K562 (cell line): ENCODE results near the gene CNNM3. TPM values are rescaled to one million over a fixed set of nuclear protein-coding genes. Genes with fewer than 3 reads are reported as not detected.

Source experiments
- ATAC-seq: fragments of 200-7000 bp; cut with Tn5 transposase; 3 replicates; pipeline ENCODE4 v1.9.1; 2020; ENCODE audit warnings: moderate library complexity
- BruUV-seq: library from RNA; stranded (reverse); fragments of 400-500 nt; replicated peaks from 2 replicates; lab custom pipeline; 2021; lab: Mats Ljungman, UMichigan
- CTCF ChIA-PET: fragments of 300-600 bp; formaldehyde crosslinking; extraction: SDS; loops from one replicate; lab custom pipeline; 2021; ENCODE audit warnings: low intra/inter-chr PET ratio; lab: Yijun Ruan, JAX
- POLR2A ChIA-PET: fragments of 300-600, 350-650 bp; sonication (Branson Sonifier 250); formaldehyde crosslinking; extraction: SDS; loops from one replicate; lab custom pipeline; 2021; ENCODE audit warnings: antibody characterized with exemption, inconsistent platforms; lab: Yijun Ruan, JAX
- DNase-seq, 4 experiments: peaks; one replicate each; pipeline versions ENCODE4 v3.0.0 to v3.0.0-alpha.2; 2011 to 2018; ENCODE audit warnings: low spot score in 3 of 4, mixed read lengths in 3 of 4; ENCODE audit errors: extremely low read depth in 1 of 4
- FAIRE-seq: peaks from 2 replicates; lab custom pipeline; 2011; peaks lifted over from hg19 to GRCh38; lab: Jason Lieb, UNC
- H2AFZ ChIP-seq: 2 replicates; pipeline ENCODE4 v1.6.0; 2011; ENCODE audit warnings: low read depth, low read length, control low read depth, inconsistent platforms
- H3K27ac ChIP-seq: fragments of 200-600 bp; 3 replicates; pipeline ENCODE4 v1.8.0; 2011; ENCODE audit warnings: low read depth, mild to moderate bottlenecking, control low read depth, inconsistent platforms, low read length, moderate library complexity, mixed read lengths; ENCODE audit errors: extremely low read depth
- H3K27me3 ChIP-seq, 2 experiments: fragments of 300-600 bp in 1 of 2; 2 replicates in 1 of 2; 3 replicates in 1 of 2; pipeline versions ENCODE4 v1.6.0 to v1.8.0; 2011; ENCODE audit warnings: inconsistent platforms in 2 of 2, low read length in 2 of 2, mild to moderate bottlenecking in 1 of 2, mixed read lengths in 1 of 2, moderate library complexity in 1 of 2; ENCODE audit not compliant: control insufficient read depth in 2 of 2, insufficient read depth in 2 of 2
- H3K36me3 ChIP-seq: fragments of 300-600 bp; 3 replicates; pipeline ENCODE4 v1.8.0; 2011; ENCODE audit warnings: mild to moderate bottlenecking, low read length, inconsistent platforms; ENCODE audit not compliant: control insufficient read depth, insufficient read depth
- H3K4me1 ChIP-seq, 2 experiments: fragments of 200-600 bp in 1 of 2; replicated peaks in 1 of 2; 2 replicates in 1 of 2; 3 replicates in 1 of 2; pipeline versions ENCODE4 v1.5.1 to v1.8.0; 2011; ENCODE audit warnings: inconsistent platforms in 2 of 2, low read length in 2 of 2, mild to moderate bottlenecking in 1 of 2, mixed read lengths in 1 of 2, moderate library complexity in 1 of 2; ENCODE audit not compliant: control insufficient read depth in 2 of 2, insufficient read depth in 2 of 2
- H3K4me2 ChIP-seq: 2 replicates; pipeline ENCODE4 v1.6.1; 2011; ENCODE audit warnings: low read length, control low read depth, inconsistent platforms, mixed read lengths; ENCODE audit not compliant: insufficient read depth
- H3K4me3 ChIP-seq: fragments of 200-600 bp; sonication (generic), shearing (Covaris generic); 2 replicates; pipeline ENCODE4 v1.5.1; 2016; ENCODE audit warnings: control low read depth, inconsistent platforms
- H3K79me2 ChIP-seq: fragments of 200-600 bp; 3 replicates; pipeline ENCODE4 v1.8.0; 2011; ENCODE audit warnings: low read length, inconsistent platforms; ENCODE audit not compliant: control insufficient read depth, insufficient read depth
- H3K9ac ChIP-seq, 2 experiments: 2 replicates each; pipeline versions ENCODE4 v1.6.0 to v1.6.1; 2011; ENCODE audit warnings: low read depth in 2 of 2, low read length in 2 of 2, control low read depth in 1 of 2, inconsistent platforms in 1 of 2, mild to moderate bottlenecking in 1 of 2, mixed read lengths in 1 of 2; ENCODE audit not compliant: insufficient read depth in 1 of 2
- H3K9me1 ChIP-seq: one replicate; pipeline ENCODE4 v1.6.0; 2011; ENCODE audit warnings: inconsistent platforms, mild to moderate bottlenecking, low read length, moderate library complexity; ENCODE audit not compliant: control insufficient read depth, insufficient read depth
- H3K9me3 ChIP-seq: replicated peaks from 2 replicates; pipeline ENCODE4 v1.5.1; 2011; ENCODE audit warnings: low read depth, low read length, inconsistent platforms; ENCODE audit not compliant: control insufficient read depth, insufficient read depth
- H4K20me1 ChIP-seq: replicated peaks from 2 replicates; pipeline ENCODE4 v1.6.1; 2011; ENCODE audit warnings: low read length, inconsistent platforms, mixed read lengths; ENCODE audit not compliant: control insufficient read depth, insufficient read depth
- CBX8 ChIP-seq: fragments of 200-600 bp; sonication (generic); IDR thresholded peaks from 2 replicates; pipeline ENCODE4 v1.6.1; 2012; ENCODE audit warnings: borderline replicate concordance, mixed run types, low read depth, mild to moderate bottlenecking, moderate library complexity, mixed read lengths, low read length, control low read depth, inconsistent platforms; ENCODE audit not compliant: poor library complexity, severe bottlenecking; ENCODE audit errors: extremely low read depth
- CTBP1 ChIP-seq: fragments of 450-650 bp; IDR thresholded peaks from 2 replicates; pipeline ENCODE4 v1.6.1; 2016; ENCODE audit warnings: borderline replicate concordance
- HMGN3 ChIP-seq: IDR thresholded peaks from 2 replicates; pipeline ENCODE4 v1.6.1; 2011; ENCODE audit warnings: borderline replicate concordance, low read depth, mild to moderate bottlenecking, mixed read lengths, low read length; ENCODE audit not compliant: insufficient read length; ENCODE audit errors: extremely low read depth
- KAT7 ChIP-seq: sonication (generic); formaldehyde crosslinking; IDR thresholded peaks from 2 replicates; pipeline ENCODE4 v1.8.0; 2022; ENCODE audit warnings: missing genetic modification reagents, mild to moderate bottlenecking, borderline replicate concordance
- POLR2A ChIP-seq: fragments of 450-650 bp; conservative IDR thresholded peaks from 2 replicates; pipeline ENCODE4 v1.6.1; 2016
- POLR2G ChIP-seq: fragments of 200-400 bp; formaldehyde crosslinking; IDR thresholded peaks from 2 replicates; pipeline ENCODE4 v1.6.1; 2017; ENCODE audit warnings: low read depth, mild to moderate bottlenecking, antibody characterized with exemption, low read length, moderate library complexity
- PRMT5 ChIP-seq: sonication (generic); formaldehyde crosslinking; IDR thresholded peaks from 2 replicates; pipeline ENCODE4 v1.5.0; 2020; ENCODE audit warnings: missing genetic modification reagents
- SREBF2 ChIP-seq: sonication (generic); formaldehyde crosslinking; IDR thresholded peaks from 2 replicates; pipeline ENCODE4 v1.4.0; 2020; ENCODE audit warnings: mild to moderate bottlenecking, missing genetic modification reagents
- ZBTB9 ChIP-seq: fragments of 450-650 bp; formaldehyde crosslinking; IDR thresholded peaks from 2 replicates; pipeline ENCODE4 v1.4.0; 2020; ENCODE audit warnings: mild to moderate bottlenecking, moderate library complexity
- ZNF124 ChIP-seq: sonication (generic); formaldehyde crosslinking; IDR thresholded peaks from 2 replicates; pipeline ENCODE4 v1.8.1; 2022; ENCODE audit warnings: missing genetic modification reagents
- ZNF224 ChIP-seq: sonication (generic); formaldehyde crosslinking; IDR thresholded peaks from 2 replicates; pipeline ENCODE4 v1.8.0; 2022; ENCODE audit warnings: mild to moderate bottlenecking, missing genetic modification reagents
- ZNF407 ChIP-seq: fragments of 450-650 bp; IDR thresholded peaks from 2 replicates; pipeline ENCODE4 v1.6.1; 2016; ENCODE audit warnings: low read depth
- WGBS: fragments of 100-300 bp; shearing (Covaris generic); methylation state at CpG from one replicate; pipeline ENCODE4 v1.1.6; 2016; ENCODE audit warnings: low coverage, mixed read lengths; ENCODE audit not compliant: insufficient coverage; ENCODE audit errors: missing lambda C conversion rate; 5-methylcytosine and 5-hydroxymethylcytosine counted together
- in situ Hi-C: fragments of 300-500 bp; cut with MboI; formaldehyde crosslinking; loops from 4 replicates; pipeline ENCODE4 v1.15.0; 2018; ENCODE audit warnings: inconsistent platforms, mixed read lengths
- intact Hi-C: fragments of 100-400 bp; cut with micrococcal nuclease; formaldehyde crosslinking; loops from 2 replicates; pipeline ENCODE4 v1.14.2; 2022
- polyA plus RNA-seq, 8 experiments: library from polyadenylated mRNA; depleted of rRNA in 4 of 8; stranded (reverse) in 5 of 8; unstranded in 3 of 8; fragments of >200 nt; fragmentation: Nextera tagmentation in 2 of 8; fragmentation: Illumina TruSeq in 1 of 8; extraction: Ambion mirVana in 2 of 8; extraction: Trizol in 1 of 8; gene quantifications; 2 replicates each; pipeline versions ENCODE4 v1.2.1 to v1.2.3, GENCODE V29; 2011 to 2014; ENCODE audit warnings: inconsistent platforms in 1 of 8, missing spikeins in 1 of 8
- total RNA-seq, 7 experiments: library from RNA; depleted of rRNA in 6 of 7; stranded (reverse); fragments of >200 nt in 6 of 7; fragmentation: Illumina TruSeq in 2 of 7; extraction: Trizol in 2 of 7; gene quantifications; 2 replicates each; pipeline versions ENCODE4 v1.2.1 to v1.2.3, GENCODE V29; 2011 to 2021; ENCODE audit warnings: low replicate concordance in 1 of 7

The CNNM3 gene
- total and polyA plus RNA-seq, 9 of the 15 experiments (the other 6 are each of a cell fraction or from before 2014, with no cell fraction given) = 1.4 to 16.9 (median 6.5) TPM

- no peak overlapping the region for H3K4me3 ChIP-seq
- H3K9me3 ChIP-seq = no peaks in the 10 kb centered on the region
- no peak overlapping the region for H2AFZ ChIP-seq
- peaks cover 13% of the 10 kb centered on the region; the same call in 2 of the 3 replicates for H3K79me2 ChIP-seq
- peaks cover 41 to 91% of the 10 kb centered on the region in 2 experiments for H3K4me1 ChIP-seq
- no peak overlapping the region for H3K4me2 ChIP-seq
- WGBS = 77% methylated on average over 16 of the region's 16 CpGs
- POLR2A ChIA-PET = interaction anchor here (0.9 to 11.3 kb wide), 5 partner anchors 8 to 88 kb away, joined by 3 to 112 read pairs (median 5); no protein-coding TSS in a partner anchor
- FAIRE-seq = peak; percentile 78
- peaks cover 14% of the 10 kb centered on the region; the same call in 2 of the 3 replicates for H3K36me3 ChIP-seq
- no peaks in the 10 kb centered on the region for H3K27me3 ChIP-seq
- ATAC-seq = peak; percentile 12
- intact Hi-C loops (no loop called here), in situ Hi-C loops (no loop called here)
- no peaks in the 10 kb centered on the region for H4K20me1 ChIP-seq
- peak in 2 of 4 experiments; percentile 37 to 47 for DNase-seq
- H3K9me1 ChIP-seq = peaks cover 4% of the 10 kb centered on the region
- BruUV-seq = no TSS peak
- peak overlapping the region; percentile 30; the same call in 1 of the 3 replicates for H3K27ac ChIP-seq
- peak overlapping the region in 1 of 2 experiments; percentile 85; a peak in 2 of 4 replicates for H3K9ac ChIP-seq
- CTCF ChIA-PET = no interaction called here
- TF ChIP-seq ZNF124 (CRISPR knock-in tag) (no peak), KAT7 (CRISPR knock-in tag) (peak; percentile 80; the same call in 1 of the 2 replicates), CBX8 (no peak), SREBF2 (CRISPR knock-in tag) (no peak), ZBTB9 (CRISPR knock-in tag) (no peak), PRMT5 (CRISPR knock-in tag) (0 out of 2 replicates have a peak, but pooled peaks have one; percentile 41), POLR2G (peak; percentile 70), POLR2A (0 out of 2 replicates have a peak, but pooled peaks have one; percentile 27), HMGN3 (no peak), ZNF407 (no peak), ZNF224 (CRISPR knock-in tag) (no peak), CTBP1 (no peak)
Observed at GRCh38 chr2:96876269-96877041, 60.4 kb downstream of the CNNM3 start.
